Superior temporal gyrus (tissue), 1 donor: ENCODE results near the gene NIT1.
A peak's percentile ranks its signal among the peaks of the same experiment; 100 is the strongest.

Experiments used
- DNase-seq: peaks from one replicate; pipeline ENCODE4 v3.0.0-alpha.2; 2016; ENCODE audit errors: extremely low spot score

Gene NIT1, protein sequence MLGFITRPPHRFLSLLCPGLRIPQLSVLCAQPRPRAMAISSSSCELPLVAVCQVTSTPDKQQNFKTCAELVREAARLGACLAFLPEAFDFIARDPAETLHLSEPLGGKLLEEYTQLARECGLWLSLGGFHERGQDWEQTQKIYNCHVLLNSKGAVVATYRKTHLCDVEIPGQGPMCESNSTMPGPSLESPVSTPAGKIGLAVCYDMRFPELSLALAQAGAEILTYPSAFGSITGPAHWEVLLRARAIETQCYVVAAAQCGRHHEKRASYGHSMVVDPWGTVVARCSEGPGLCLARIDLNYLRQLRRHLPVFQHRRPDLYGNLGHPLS

DNA sequence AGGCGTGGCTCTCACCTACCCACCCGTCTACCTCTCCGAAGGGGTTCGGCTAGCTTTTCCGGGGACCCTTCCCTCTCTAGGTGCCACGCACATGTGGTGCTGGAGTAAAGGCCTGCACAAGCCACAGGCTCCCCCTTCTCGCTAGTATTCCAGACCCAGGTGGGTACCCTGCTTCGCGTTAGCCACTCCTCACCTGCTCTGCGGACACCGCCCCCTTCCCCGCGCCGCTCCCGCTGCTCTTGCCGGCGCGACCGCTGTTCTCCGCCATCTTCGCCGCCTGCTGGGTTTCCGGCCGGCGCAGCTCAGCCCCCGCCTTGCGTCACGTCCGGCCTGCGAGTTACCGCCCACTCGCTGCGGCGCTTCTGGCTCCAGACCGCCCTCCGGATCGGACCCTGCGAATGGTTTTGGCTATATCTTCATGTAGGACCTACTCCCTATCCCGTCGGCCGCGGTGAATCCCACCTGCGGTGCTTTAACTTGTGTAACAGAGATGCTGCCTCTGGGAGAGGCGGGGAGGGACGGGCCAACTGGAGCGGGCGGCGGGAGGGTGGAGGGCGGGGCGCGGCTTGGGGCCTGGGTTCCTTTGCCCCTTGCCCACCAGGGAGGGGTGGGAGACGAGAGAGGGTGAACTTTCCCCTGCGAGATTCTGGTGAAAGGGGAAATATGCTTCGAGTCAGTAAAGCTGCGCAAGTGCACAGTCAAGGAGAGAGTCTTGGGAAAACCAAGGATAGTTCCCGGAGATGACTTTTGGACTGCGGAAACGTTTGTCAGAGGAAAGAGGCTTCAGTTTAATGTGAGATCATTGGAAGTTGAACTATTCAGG, at the start of gene NIT1, which contains the start of gene PFDN2:
Gene NIT1 (plus strand): TSS at position 347 of the 823 bp plus-strand sequence. CDS start 72 bp downstream, at position 419.
Gene PFDN2 (minus strand): TSS at position 279 of the 823 bp plus-strand sequence. CDS start 11 bp downstream, at position 268.
- peak; percentile 89 for DNase-seq

GRCh38 chr1:161068306-161069234, 49.3 kb upstream of the NIT1 start:
- DNase-seq, result peak; percentile 9

DNA sequence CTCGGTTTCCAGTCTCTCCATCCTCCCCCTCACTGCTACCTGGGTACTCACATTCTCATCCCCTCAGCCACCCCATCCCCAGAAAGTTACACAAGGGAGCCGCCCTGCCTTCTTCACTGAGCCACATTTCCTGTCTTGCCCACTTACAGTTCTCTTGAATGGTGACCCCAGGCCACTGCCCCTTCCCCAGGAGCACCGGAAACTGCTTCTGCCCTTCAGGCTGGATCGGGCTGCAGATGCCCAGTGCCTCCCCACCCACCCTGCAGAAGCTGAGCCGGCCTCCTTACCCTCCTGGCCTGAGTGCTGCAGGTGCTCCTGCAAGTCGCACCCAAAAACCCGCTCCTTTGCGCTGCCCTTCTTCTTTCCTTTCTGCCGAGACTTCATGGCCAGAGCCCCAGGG, 48.7 kb upstream of the NIT1 start:
- DNase-seq, result no peak

DNA sequence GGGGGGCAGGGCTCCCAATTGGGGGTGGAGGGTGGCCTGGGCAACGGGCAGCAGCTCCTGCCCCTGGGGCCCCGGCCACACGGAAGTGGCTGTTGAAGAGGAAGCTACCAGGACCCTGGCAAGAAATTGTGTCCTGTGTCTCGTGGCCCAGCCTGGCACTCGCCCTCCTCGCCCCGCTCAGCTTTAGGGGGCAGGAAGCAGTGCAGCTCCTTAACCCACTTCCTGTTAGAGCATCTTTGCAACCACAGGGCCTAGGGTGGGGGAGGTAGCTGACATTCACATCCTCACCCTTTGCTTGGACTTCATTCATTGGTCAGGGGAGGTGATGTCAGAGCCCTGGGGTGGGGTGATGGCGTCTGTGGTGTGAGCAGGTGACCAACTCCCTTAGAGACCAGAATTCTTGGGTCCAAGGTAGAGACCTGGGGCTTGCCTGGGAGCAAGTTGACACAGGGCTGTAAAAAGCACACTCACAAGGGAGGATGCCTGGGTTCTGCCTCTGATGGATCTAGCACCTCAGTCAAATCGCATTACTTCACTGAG, 48.1 kb upstream of the NIT1 start, which contains the start of gene ARHGAP30:
Gene ARHGAP30 (minus strand): TSS at position 161 of the 540 bp plus-strand sequence. CDS start 267 bp downstream, outside the sequence.
- peak; percentile 10 for DNase-seq

GRCh38 chr1:161070761-161071160, 47.1 kb upstream of the NIT1 start:
- DNase-seq, result no peak

DNA sequence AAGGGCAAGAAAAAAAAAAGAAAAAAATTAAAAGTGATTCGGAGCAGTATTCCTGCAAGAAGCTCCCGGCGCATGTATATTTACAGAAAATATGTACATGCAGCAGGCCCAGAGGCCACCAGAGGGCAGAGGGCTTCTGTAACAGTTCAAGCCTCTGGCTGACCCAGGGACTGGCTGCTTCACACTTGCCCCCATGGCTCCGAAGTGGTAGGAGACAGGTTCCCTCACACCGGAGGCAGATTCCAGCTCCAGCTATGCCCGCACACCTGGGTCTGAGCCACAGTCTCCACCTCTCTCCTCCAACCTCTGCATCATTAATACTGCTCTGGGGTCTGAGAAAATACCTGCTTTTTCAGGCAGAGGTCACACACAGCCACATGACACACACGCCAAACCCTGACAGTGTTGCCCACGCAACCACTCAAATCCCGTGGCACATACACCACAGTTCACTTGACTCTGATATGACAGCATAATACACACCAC, 46.0 kb upstream of the NIT1 start:
- DNase-seq, result peak; percentile 17

GRCh38 chr1:161072751-161073449, 45.0 kb upstream of the NIT1 start:
- no peak for DNase-seq

GRCh38 chr1:161073474-161074121, 44.3 kb upstream of the NIT1 start:
- DNase-seq, result no peak

DNA sequence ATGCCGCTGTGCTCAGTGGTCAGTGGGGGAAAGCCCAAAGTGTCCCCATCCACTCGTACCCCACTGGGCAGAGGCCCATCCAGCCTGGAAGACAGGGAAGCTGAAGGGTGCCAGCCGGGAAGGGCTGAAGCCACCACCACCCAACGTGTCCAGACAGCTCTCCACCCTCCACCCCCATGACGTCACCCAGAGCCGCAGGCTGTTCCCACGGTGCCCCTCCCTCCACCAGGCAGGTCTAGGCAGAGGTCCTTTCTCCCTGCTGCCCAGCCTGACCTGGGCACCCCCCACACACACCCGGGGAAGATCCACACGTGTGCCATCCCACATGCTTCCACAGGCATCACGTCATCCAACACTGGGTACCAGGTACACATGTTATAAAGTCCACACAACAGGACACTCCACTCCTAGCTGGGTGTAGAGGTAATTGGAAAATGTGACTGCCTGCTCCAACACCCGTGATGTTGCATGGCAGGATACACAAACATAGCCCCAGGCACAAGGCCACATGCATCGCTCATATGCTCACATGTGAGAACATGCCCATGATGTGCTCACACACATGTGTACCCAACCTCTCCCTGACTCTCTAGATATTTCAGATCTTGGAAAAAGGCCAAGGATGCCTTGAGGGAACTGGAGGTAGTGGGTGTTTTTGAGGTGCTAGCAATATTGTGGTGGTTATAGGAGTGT, 43.1 kb upstream of the NIT1 start:
- no peak for DNase-seq

GRCh38 chr1:161076410-161076809, 41.5 kb upstream of the NIT1 start:
- DNase-seq, result no peak

- DNase-seq, result no peak
Measured at GRCh38 chr1:161077426-161077825, 40.5 kb upstream of the NIT1 start.

- DNase-seq, result no peak
Measured at GRCh38 chr1:161079436-161080110, 38.3 kb upstream of the NIT1 start.

- DNase-seq, result no peak
Measured at GRCh38 chr1:161080441-161081405, 37.2 kb upstream of the NIT1 start.

- DNase-seq, result no peak
Measured at GRCh38 chr1:161081519-161081918, 36.4 kb upstream of the NIT1 start.

- no peak for DNase-seq
Measured at GRCh38 chr1:161082483-161082882, 35.4 kb upstream of the NIT1 start.

GRCh38 chr1:161082996-161083747, 34.7 kb upstream of the NIT1 start:
- no peak for DNase-seq
